H9 (cell line): Measurements from ENCODE around the gene SCN4A. TPM values are rescaled to one million over a fixed set of nuclear protein-coding genes. Genes with fewer than 3 reads are reported as not detected.

Source experiments
- DNase-seq: peaks from one replicate; pipeline ENCODE4 v3.0.0-alpha.2; 2017
- H2AFZ ChIP-seq: one replicate; pipeline ENCODE4 v1.6.1; 2013; ENCODE audit warnings: mild to moderate bottlenecking, low read length, control low read depth, moderate library complexity
- H2AK5ac ChIP-seq: 2 replicates; pipeline ENCODE4 v1.6.1; 2013; ENCODE audit warnings: low read length, control low read depth, mixed read lengths; ENCODE audit not compliant: insufficient read length
- H2BK120ac ChIP-seq: one replicate; pipeline ENCODE4 v1.6.1; 2013; ENCODE audit warnings: low read depth, mild to moderate bottlenecking, low read length, control low read depth, inconsistent platforms; ENCODE audit not compliant: poor library complexity, severe bottlenecking
- H2BK12ac ChIP-seq: 2 replicates; pipeline ENCODE4 v1.6.1; 2013; ENCODE audit warnings: low read length, control low read depth, mixed read lengths, low read depth; ENCODE audit not compliant: insufficient read length
- H2BK15ac ChIP-seq: 2 replicates; pipeline ENCODE4 v1.6.1; 2013; ENCODE audit warnings: low read depth, low read length, control low read depth
- H2BK20ac ChIP-seq: one replicate; pipeline ENCODE4 v1.6.1; 2013; ENCODE audit warnings: low read depth, mild to moderate bottlenecking, low read length, control low read depth, inconsistent platforms; ENCODE audit not compliant: poor library complexity, severe bottlenecking
- H2BK5ac ChIP-seq: 2 replicates; pipeline ENCODE4 v1.6.1; 2013; ENCODE audit warnings: low read length, control low read depth, mixed read lengths; ENCODE audit not compliant: insufficient read length
- H3K14ac ChIP-seq: 2 replicates; pipeline ENCODE4 v1.6.1; 2013; ENCODE audit warnings: low read length, control low read depth; ENCODE audit not compliant: insufficient read depth
- H3K18ac ChIP-seq: 2 replicates; pipeline ENCODE4 v1.6.1; 2013; ENCODE audit warnings: low read depth, mild to moderate bottlenecking, mixed read lengths, low read length, control low read depth; ENCODE audit not compliant: insufficient read length
- H3K23ac ChIP-seq: 2 replicates; pipeline ENCODE4 v1.6.1; 2013; ENCODE audit warnings: low read length, control low read depth, mixed read lengths, low read depth; ENCODE audit not compliant: insufficient read length
- H3K23me2 ChIP-seq: 2 replicates; pipeline ENCODE4 v1.6.1; 2013; ENCODE audit warnings: low read depth, mild to moderate bottlenecking, mixed read lengths, low read length, control low read depth; ENCODE audit not compliant: insufficient read length, poor library complexity, severe bottlenecking
- H3K27ac ChIP-seq: 2 replicates; pipeline ENCODE4 v1.5.1; 2013; ENCODE audit warnings: low read length, control low read depth, mixed read lengths, low read depth; ENCODE audit not compliant: insufficient read length
- H3K27me3 ChIP-seq: 2 replicates; pipeline ENCODE4 v1.6.1; 2013; ENCODE audit warnings: low read length, control low read depth, inconsistent platforms; ENCODE audit not compliant: insufficient read depth
- H3K4ac ChIP-seq: 2 replicates; pipeline ENCODE4 v1.6.1; 2013; ENCODE audit warnings: low read depth, mild to moderate bottlenecking, control low read depth, inconsistent platforms, low read length, moderate library complexity
- H3K4me1 ChIP-seq: 2 replicates; pipeline ENCODE4 v1.6.1; 2013; ENCODE audit warnings: low read length, control low read depth, inconsistent platforms; ENCODE audit not compliant: insufficient read depth
- H3K4me2 ChIP-seq: 2 replicates; pipeline ENCODE4 v1.6.1; 2013; ENCODE audit warnings: low read length, control low read depth, mixed read lengths; ENCODE audit not compliant: insufficient read length, insufficient read depth
- H3K56ac ChIP-seq: 2 replicates; pipeline ENCODE4 v1.6.1; 2013; ENCODE audit warnings: low read depth, mild to moderate bottlenecking, mixed read lengths, low read length, control low read depth; ENCODE audit not compliant: insufficient read length
- H3K79me1 ChIP-seq: 2 replicates; pipeline ENCODE4 v1.6.1; 2013; ENCODE audit warnings: low read depth, mild to moderate bottlenecking, moderate library complexity, low read length, control low read depth, inconsistent platforms; ENCODE audit not compliant: insufficient read depth, poor library complexity, severe bottlenecking
- H3K79me2 ChIP-seq: 2 replicates; pipeline ENCODE4 v1.6.1; 2013; ENCODE audit warnings: low read length, control low read depth, inconsistent platforms; ENCODE audit not compliant: insufficient read depth
- H3K9ac ChIP-seq: 2 replicates; pipeline ENCODE4 v1.6.1; 2013; ENCODE audit warnings: low read length, control low read depth, mixed read lengths; ENCODE audit not compliant: insufficient read length; ENCODE audit errors: extremely low read depth
- H3K9me3 ChIP-seq: one replicate; pipeline ENCODE4 v1.6.1; 2013; ENCODE audit warnings: low read depth, low read length, inconsistent platforms; ENCODE audit not compliant: control insufficient read depth
- H3T11ph ChIP-seq: one replicate; pipeline ENCODE4 v1.6.1; 2013; ENCODE audit warnings: mild to moderate bottlenecking, low read length, control low read depth, inconsistent platforms
- H4K20me1 ChIP-seq: one replicate; pipeline ENCODE4 v1.6.1; 2013; ENCODE audit not compliant: control insufficient read depth, insufficient read length, insufficient read depth
- H4K5ac ChIP-seq: 2 replicates; pipeline ENCODE4 v1.6.1; 2013; ENCODE audit warnings: low read depth, mild to moderate bottlenecking, mixed read lengths, low read length, control low read depth; ENCODE audit not compliant: insufficient read length
- H4K8ac ChIP-seq: replicated peaks from 2 replicates; pipeline ENCODE4 v1.6.1; 2013; ENCODE audit warnings: low read length, control low read depth, mixed read lengths, low read depth; ENCODE audit not compliant: insufficient read length
- H4K91ac ChIP-seq: 2 replicates; pipeline ENCODE4 v1.6.1; 2013; ENCODE audit warnings: low read depth, mild to moderate bottlenecking, moderate library complexity, mixed read lengths, low read length, control low read depth; ENCODE audit not compliant: insufficient read length
- H3K27ac Mint-ChIP-seq, 3 experiments: 2 replicates in 2 of 3; 3 replicates in 1 of 3; pipeline ENCODE4 v1.8.0; 2020 to 2021; ENCODE audit warnings: mixed read lengths in 3 of 3, mild to moderate bottlenecking in 1 of 3, moderate library complexity in 1 of 3
- H3K27me3 Mint-ChIP-seq: 2 replicates; pipeline ENCODE4 v1.8.0; 2021; ENCODE audit warnings: low read depth, mild to moderate bottlenecking, moderate library complexity, mixed read lengths
- H3K36me3 Mint-ChIP-seq, 3 experiments: 2 replicates in 2 of 3; 3 replicates in 1 of 3; pipeline ENCODE4 v1.8.0; 2020 to 2021; ENCODE audit warnings: low read depth in 3 of 3, mixed read lengths in 3 of 3; ENCODE audit not compliant: insufficient read depth in 1 of 3
- H3K4me1 Mint-ChIP-seq, 2 experiments: 2 replicates each; pipeline ENCODE4 v1.8.0; 2020; ENCODE audit warnings: mixed read lengths in 2 of 2
- H3K4me3 Mint-ChIP-seq, 2 experiments: 2 replicates in 1 of 2; 3 replicates in 1 of 2; pipeline ENCODE4 v1.8.0; 2020 to 2021; ENCODE audit warnings: mild to moderate bottlenecking in 2 of 2, mixed read lengths in 2 of 2, moderate library complexity in 1 of 2
- H3K9me3 Mint-ChIP-seq, 2 experiments: 2 replicates in 1 of 2; 3 replicates in 1 of 2; pipeline ENCODE4 v1.8.0; 2020; ENCODE audit warnings: mild to moderate bottlenecking in 2 of 2, mixed read lengths in 2 of 2, moderate library complexity in 1 of 2
- CTCF ChIP-seq: fragments of 200-600 bp; sonication (generic); conservative IDR thresholded peaks from 3 replicates; pipeline ENCODE4 v1.8.0; 2021; ENCODE audit warnings: antibody characterized with exemption, mild to moderate bottlenecking
- WGBS: extraction: QIAGEN DNeasy Blood & Tissue Kit; methylation state at CpG from one replicate; pipeline ENCODE4 v1.1.7; 2013; ENCODE audit warnings: missing lambda C conversion rate, low lambda C conversion rate, mixed read lengths; ENCODE audit not compliant: insufficient read length; ENCODE audit errors: extremely low coverage; 5-methylcytosine and 5-hydroxymethylcytosine counted together
- total RNA-seq: library from RNA; stranded (reverse); gene quantifications from 2 replicates; pipeline ENCODE4 v1.2.1, GENCODE V29; 2021

The SCN4A gene
- total RNA-seq, 1 experiment from 2014 or later: 5.8 TPM

- Histone ChIP-seq H3K79me1 (no peaks in the 10 kb centered on the region), H2BK5ac (no peak overlapping the region), H3T11ph (no peak overlapping the region), H3K79me2 (no peaks in the 10 kb centered on the region), H2BK15ac (no peak overlapping the region), H2BK120ac (no peak overlapping the region), H3K9ac (no peak overlapping the region), H2BK12ac (no peak overlapping the region), H3K4me1 (no peaks in the 10 kb centered on the region), H3K23ac (no peak overlapping the region), H3K4me2 (no peak overlapping the region), H4K20me1 (no peaks in the 10 kb centered on the region), H3K27ac (no peak overlapping the region), H3K23me2 (peaks cover 3% of the 10 kb centered on the region), H4K91ac (no peak overlapping the region), H4K8ac (no peak overlapping the region), H2BK20ac (no peak overlapping the region), H3K9me3 (no peaks in the 10 kb centered on the region), H4K5ac (no peak overlapping the region), H2AFZ (no peak overlapping the region), H3K56ac (no peak overlapping the region), H3K18ac (no peak overlapping the region), H3K27me3 (no peaks in the 10 kb centered on the region; the same call in 1 of the 2 replicates), H3K14ac (no peak overlapping the region), H2AK5ac (no peak overlapping the region), H3K4ac (no peak overlapping the region)
- TF ChIP-seq CTCF: no peak
- no peak overlapping the region for H3K4me3 Mint-ChIP-seq
- no peak overlapping the region for H3K27ac Mint-ChIP-seq
- H3K27me3 Mint-ChIP-seq: peaks cover 11% of the 10 kb centered on the region
- DNase-seq: no peak
- WGBS: no CpG with 5 or more reads among the region's 3 CpGs
- H3K9me3 Mint-ChIP-seq: peaks cover 0 to 2% of the 10 kb centered on the region in 2 experiments; a peak in 1 of 5 replicates
- H3K36me3 Mint-ChIP-seq: no peaks in the 10 kb centered on the region
- H3K4me1 Mint-ChIP-seq: peaks cover 3 to 4% of the 10 kb centered on the region in 2 experiments
These were observed 44.3 kb upstream of the SCN4A start for GRCh38 chr17:64016974-64017373.
